Activated CD8-positive, alpha-beta memory T cell treated with anti-CD3 and anti-CD28 coated beads, Interleukin-2, amount 50 U/mL, for 1 hour (primary cell): ENCODE measurements around the gene CTNND2.

ENCODE experiments used
- DNase-seq: peaks from one replicate; pipeline ENCODE4 v3.0.0-alpha.2; 2020; ENCODE audit errors: extremely low read depth

CTNND2 gene

DNA sequence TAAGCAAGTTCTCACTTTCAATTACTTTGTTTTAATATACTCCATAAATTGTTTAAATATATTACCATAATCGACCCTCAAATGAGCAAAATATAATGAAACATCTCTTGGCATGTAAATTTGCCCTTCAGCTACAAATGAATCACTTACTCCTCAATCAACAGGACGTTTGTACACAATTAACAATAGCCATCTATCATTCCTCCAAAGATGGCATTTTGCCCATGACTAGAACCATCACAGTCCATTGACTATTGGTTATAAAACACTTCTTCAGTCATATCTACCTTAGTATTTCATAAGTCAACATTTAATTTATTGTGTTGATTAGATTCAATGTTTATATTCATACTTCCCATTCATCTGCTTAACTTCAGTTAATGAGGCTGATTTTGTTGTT lies 127.2 kb downstream of the CTNND2 start:
- no peak for DNase-seq

DNA sequence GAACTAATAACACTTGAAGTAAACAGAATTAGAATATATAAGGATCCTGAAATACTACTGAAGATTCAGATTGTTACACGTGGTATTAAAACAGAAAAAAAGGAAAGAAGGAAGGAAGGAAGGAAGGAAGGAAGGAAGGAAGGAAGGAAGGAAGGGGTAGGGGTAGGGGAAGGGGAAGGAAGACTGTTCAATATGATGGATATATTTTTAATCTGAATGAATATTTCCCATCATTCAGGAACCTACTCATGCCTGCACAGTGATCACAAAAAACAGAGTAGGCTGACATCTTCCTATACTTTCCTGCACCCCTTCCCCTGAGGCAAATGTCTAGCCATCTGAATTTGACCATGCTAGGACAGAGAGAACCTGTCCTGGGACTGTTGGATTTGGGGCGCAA lies 133.9 kb downstream of the CTNND2 start:
- no peak for DNase-seq

DNA sequence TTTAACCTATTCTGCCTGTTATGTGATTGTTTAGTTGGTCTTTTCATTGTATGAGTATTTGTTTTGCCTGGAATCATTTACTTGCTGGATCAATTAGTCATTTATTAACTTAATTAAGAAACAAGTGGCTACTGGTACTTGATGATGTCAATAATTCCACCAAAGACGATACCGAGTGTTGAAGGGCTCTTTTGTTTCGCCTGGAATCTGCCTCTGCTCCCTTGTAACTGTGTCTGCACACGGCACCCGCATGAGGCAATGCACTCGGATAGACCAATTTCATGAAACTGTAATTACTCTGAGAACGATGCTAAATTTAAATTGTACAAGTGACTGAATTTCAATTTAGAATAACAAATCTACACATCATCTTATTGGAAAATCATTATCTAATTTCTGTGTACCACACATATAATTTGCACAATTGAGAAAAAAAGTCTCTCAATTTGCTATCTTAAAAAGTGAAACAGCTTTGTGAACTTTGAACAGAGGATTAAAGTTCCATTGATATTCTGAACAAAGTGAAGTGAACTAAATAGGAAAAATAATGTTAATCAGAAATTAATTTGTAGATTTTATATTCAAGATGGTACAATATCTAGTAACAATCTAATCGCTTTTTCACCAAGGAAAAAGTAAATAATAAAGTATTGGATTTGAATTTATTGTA lies 143.2 kb downstream of the CTNND2 start:
- no peak for DNase-seq

DNA sequence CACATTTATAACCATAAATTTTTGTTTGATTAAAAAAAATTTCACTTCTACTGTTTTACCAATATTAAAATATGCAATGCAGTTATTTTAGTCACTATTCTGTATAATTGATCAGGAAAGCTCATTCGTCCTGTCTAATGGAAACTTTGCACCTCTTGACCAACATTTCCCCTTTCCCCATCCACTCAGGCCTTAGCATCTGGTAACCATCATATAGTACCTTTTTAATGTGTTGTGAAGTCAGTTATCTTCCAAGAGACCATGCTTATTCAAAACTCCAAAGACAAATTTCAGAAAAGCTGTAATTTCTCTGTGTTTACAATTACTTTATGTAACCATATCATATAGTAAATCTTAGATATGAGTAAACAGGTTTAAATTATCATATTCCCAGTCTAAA lies 145.9 kb downstream of the CTNND2 start:
- DNase-seq: no peak

DNA sequence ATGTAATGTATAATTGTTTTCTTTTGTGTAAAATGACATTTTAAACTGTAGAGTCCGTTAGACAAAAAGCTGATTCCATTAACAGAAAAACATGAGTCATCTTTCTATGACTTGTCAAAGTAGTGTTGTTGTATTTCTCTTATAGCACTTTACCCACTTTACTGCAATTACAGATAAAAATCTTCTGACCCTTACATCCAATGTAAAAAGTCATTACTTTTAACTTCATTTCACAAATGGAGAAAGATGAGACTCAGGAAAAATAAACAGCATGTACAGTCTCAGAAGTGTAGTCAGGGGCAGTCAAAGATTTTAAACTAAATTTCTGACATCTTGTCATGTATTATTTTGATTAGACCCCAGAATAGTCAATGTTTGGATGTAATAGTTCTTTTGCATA lies 146.6 kb downstream of the CTNND2 start:
- no peak for DNase-seq

DNA sequence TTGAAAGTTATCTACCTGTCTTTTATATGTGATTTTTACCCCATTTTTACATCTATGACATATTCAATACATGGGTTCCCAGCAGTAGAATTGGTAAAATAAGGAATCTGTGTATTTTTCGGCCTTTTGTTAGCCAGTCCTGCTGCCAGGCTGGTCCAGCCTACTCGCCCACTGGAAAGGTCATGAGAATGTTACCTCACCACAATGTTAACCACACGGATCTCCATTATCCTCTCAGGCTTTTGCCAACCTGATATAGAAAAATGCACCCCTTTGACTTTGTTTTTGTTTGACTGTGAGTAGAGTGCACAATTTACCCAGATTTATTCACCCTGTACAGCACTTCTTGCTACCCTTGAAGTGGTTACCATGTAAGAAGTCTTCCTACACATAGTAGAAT lies 167.2 kb downstream of the CTNND2 start:
- no peak for DNase-seq

DNA sequence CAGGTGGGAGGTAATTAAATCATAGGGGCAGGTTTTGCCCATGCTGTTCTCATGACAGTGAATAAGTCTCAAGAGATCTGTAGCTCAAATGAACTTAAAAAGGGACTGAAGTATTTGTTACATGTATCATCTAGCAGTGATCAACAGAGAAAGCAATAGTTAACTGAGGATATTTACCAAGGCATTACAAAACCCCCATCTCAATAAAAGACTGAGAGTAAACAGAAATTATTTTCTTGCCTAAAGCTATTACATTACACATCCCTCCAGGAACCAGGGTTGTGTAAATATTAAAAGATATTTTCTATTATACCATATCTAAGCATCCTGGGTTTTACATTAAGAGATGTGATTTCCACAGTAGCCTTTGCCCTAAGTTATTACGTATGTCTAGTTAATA lies 169.9 kb downstream of the CTNND2 start:
- DNase-seq: no peak

DNA sequence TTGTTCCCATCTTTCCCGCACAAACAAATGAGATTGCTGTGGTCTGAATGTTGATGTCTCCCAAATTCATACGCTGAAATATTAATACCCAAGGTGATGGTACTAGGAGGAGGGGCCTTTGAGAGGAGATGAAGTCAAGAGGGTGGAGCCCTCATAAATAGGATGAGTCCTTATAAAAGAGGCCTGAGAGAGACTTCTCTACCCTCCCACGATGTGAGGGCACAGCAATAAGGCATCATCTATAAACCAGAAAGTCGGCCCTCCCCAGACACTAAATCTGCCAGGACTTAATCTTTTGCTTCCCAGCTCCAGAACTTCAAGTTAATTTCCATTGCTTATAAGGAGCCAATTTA lies 170.4 kb downstream of the CTNND2 start:
- DNase-seq: no peak

DNA sequence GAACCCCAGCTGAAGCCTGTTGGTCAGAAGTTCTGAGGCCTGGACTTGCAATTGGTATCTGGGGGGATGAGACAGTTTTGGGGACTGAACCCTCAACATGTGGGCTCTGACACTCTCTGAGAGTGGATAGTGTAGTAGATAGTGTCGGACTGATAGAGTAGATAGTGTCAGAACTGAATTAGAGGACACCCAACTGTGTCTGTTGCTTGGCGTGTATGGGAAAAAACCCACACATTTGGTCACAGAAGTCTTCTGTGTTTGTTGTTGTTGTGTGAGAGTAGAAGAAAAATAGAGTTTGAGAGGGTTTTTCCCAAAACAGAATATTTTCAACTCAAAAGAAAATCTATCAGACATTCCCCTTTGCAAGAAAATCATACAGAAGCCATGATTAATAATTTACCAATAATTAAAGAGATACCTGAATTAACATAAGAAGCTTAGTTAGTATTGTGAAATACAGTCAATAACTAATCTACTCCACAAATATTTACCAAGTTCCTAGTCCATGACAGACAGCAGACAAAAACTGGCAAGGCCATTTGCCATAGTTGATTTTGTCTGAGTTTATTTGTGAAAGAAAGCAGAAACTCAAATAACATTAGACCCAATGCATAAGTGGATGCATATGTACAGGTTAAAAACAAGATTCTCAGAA lies 170.9 kb downstream of the CTNND2 start:
- DNase-seq: no peak

DNA sequence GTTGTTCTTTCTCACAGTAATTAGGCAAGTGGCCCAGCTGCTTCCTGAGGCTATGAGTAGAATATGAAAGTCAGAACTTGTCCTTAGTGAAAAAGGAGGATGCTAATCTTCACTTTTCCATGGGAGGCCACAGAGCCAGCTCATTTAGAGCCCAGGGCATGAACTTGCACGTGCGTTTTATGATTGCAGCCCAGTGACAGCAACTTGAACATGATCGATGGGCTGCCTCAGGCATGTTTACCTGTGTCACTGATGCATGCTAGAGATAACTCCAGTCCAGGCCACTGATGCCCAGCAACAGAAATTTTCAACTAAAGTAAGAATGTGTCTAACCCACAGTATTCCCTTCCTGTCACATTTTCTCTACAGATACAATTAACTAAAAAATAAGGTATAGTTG lies 179.3 kb downstream of the CTNND2 start:
- no peak for DNase-seq

DNA sequence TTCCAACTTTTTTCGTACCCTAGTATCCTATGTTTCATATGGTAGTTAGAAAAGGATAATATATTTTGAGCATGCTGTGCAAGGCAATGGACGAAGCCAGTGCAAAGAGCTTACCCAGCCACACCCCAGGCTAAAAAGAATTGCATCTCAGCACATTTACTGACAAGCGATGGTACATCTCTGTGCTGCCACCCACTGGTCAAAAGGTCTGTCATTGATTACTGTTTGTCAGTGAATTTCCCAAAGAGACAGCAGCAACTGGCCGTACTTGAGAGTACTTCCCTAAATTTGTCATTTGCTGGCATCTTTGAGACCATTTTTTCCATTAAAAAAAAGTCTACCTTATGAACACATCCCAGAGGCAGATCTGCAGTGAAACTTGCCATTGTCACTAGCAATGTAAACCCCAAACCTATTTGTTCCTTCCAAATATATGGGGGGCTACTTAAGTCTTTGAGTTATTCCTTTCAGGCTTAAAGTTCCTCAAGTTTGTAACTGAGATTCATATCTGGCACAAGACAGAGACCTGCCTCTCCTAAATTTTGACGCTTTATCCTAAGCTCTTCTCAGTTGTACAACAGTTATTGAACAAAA lies 184.3 kb downstream of the CTNND2 start:
- DNase-seq: no peak

DNA sequence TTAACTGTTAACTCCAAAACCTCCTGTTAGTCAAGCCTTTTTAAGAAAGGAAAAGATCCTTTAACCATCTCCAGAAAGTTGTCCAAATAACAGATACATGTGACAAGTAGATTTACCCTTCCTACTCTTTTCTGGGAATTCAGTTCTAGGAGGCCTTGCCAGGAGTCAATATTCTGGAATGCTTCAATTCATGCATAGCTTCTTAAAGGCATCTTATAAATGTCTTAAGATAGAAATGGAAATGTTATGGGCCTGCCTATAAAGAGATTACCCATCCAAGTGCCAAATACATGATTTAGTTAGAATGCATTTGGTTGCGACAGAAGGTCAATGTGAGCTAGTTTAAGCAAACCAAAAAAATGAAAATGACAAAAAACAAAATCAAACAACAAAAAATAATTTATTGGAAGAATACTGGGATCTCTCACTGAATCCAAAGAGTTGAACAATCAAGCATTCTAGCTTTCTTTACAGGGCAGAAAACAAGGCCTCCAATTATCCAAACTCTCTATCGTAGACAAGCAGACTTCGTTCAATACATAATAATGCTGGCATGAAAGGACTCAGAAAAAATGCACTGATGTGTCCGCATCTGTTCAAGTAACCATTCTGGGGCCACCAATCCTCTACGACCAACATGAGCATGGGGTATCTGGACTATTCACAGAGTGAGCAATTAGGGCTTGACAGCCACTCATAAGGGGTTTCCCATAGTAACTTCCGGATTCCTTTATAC lies 188.6 kb downstream of the CTNND2 start:
- DNase-seq: no peak

DNA sequence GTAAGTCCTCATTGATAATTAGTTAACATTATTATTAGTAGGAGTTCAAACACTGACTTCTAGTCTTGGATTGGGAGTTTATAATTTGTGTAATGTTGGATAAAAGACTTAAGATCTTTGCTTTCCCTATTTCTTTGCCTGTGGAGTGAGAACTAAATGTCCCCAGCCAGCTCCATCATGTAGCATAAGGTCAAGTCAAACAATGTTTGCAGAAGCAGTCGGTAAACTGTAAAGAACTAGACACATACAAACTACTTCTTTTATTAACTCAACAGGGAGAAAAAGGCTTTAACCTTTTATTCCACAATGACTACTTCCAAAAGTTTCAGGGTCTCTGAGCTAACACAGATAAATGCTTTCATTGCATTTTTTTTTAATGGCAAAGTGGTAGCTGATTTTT lies 192.3 kb downstream of the CTNND2 start:
- DNase-seq: no peak

DNA sequence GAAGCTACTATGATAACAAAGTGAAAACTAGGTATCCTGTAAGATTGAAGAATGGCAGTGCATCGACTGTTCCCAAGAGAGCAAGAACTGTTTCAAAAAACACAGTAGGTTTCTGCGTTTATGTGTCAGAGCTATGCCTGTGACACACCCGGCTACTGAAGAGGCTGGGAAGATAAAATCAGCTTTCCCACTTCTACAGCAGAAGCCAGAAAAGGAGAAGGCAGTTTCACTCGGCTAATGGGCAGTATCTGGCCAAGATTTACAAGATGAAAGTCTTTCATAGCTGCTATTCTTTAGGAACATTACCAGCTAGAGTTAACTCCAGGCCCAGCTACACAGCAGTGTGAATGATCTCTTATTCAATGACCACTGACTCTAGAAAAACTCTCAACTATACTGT lies 195.2 kb downstream of the CTNND2 start:
- no peak for DNase-seq

DNA sequence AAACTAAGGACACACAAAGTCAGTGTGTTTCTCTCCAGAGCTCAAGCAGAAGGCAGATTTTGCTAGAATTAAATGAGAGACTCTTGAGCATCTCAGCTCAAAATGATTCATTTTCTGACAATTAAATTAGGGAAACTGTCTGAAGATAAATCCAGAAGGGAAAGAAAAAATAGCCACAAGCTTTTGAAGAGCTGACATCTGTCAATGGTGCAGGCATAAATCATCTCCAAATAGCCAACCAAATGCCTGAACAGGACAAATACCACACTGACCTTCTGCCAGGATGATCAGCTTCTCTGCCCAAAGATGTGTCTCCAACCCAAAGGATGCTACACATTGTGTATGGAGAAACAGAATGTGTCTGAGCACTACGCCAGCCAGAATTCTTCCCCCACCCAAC lies 199.3 kb downstream of the CTNND2 start:
- no peak for DNase-seq

DNA sequence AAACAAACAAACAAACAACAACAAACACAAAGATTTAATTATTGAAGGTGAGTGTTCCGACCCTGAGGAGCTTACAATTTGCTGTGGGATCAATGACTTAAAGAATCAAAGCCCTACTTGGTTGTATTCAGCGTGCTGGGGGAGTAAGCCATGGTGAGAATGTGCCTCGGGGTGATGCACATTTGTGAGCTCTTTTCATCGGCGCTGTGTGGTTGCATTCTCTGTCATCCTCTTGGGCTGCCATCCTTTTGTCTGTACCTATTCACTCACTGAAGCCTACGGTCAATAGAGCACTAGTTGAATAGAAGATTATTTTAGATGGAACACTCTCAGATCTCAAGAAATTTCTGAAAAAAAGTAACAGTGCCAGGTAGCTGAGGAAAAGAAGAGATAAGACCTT lies 203.9 kb downstream of the CTNND2 start:
- DNase-seq: no peak

DNA sequence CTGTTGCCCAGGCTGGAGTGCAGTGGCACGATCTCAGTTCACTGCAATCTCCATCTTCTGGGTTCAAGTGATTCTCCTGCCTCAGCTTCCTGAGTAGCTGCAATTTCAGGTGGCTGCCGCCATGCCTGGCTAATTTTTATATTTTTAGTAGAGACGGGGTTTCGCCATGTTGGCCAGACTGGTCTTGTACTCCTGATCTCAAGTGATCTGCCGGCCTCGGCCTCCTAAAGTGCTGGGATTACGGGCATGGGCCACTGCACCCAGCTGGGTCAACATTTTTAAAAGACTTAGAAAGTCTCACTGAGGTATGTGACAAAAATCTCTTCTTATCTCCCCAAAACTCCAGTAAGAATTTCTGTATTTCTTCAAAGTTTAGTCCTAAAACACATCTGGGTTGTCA lies 211.6 kb downstream of the CTNND2 start:
- DNase-seq: no peak

DNA sequence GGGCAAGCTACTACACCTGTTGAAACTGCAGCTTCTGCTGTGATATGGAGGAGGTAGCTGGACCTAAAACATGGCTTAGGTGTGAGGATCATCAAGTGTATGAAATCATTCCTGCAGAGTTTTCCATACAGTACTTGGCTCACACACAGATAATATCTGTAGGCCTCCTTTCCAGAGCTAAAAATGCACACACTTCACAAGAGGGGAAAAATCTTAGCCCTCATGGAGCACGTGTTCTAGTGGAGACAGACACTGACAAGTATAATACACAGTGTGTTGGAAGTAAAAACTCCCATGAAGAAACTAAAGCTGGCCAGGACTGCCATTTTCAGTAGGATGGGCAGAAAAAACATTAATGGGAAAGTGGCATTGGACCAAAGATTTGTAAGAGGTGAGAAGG lies 216.7 kb downstream of the CTNND2 start:
- no peak for DNase-seq

DNA sequence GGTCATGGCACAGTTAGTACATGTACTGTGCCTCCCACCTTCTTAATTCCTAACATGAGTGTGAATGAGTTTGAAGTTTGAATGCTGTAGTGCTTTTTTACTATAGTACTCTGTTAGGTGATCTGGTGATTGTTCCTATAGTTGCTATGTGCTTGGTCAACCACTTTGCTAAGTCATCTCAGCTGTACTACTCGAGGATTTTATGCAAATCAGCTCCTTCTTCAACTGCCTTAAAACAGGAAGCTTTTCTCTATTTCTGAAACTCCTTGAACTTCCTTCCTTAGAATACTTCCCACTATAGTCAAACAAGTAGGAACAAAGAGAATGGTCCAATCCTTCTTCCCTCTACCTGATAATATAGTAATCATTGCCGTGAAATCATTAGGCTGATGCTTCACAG lies 219.6 kb downstream of the CTNND2 start:
- no peak for DNase-seq

DNA sequence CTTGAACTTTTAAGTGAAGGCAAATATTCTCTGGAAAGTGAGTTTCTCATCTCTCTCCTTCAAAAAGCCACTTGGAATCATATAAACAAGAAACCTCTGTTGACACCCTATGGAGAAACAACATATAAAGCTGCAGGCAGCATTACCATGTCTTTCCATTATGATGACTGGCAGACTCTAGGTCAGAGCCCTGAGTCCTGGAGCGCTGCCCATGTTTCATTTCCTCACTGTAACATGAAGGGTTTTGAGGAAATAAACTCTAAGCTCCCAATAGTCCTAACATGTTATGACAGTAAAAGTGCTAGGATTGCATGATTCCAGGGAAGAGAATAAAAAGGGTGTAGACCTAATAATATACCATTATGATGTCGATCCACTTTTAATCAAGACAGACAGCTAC lies 220.6 kb downstream of the CTNND2 start:
- DNase-seq: no peak

DNA sequence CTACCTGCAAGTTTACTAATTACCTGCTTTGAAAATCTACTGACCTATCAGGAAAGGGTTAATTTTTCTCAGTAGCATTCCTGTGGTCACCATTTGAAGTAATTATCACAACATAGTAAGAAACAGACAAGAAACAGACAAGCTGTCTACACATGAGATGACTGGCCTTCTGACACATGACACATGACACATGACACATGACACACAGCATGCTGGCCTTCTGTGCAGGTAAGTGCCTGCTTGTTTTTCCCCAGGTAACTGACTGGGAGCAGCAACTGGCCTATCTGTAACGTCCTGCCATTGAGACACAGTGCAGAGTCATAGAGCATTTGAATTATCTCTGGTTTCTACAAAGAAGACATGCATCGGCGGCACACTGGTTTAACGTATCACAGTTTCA lies 222.4 kb downstream of the CTNND2 start:
- DNase-seq: no peak

DNA sequence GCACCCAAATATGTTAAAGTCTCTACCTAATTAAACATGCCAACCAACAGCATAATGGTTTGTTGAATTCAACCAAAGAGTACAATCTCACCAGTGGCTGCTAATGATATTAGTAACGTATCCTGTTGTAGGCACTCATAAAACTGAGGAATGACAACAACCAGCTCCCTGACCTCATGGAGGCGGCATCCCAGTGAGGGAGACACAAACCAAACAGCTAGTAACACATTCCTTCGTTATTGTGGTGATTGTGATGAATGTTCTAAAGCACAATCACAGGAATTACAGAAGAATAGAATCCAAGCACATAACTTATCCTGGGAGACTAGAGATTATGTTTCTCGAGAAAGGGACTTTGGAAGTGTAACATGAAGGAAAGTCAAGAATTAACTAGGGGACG lies 224.6 kb downstream of the CTNND2 start:
- DNase-seq: no peak

DNA sequence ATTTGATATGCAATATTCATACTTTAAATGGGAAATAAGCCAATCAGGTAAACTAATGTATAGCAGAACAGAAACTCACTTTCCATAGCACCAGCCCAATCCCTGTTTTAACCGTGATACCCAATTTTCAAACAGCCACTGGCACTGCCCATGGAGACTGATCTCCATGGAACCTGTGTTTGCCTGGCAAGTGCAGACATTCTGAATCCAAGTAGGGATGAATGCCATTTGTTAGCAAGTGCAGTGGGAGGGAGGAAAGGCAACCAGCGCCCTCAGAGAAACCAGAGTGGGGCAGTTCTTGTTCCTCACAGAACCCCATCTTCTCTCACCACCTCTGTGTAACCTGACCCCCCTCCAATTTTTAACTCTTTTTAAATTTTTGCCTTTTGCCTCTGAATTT lies 229.1 kb downstream of the CTNND2 start:
- DNase-seq: no peak
